SK-N-SH (cell line): ENCODE measurements around the gene C11orf58. TPM values are rescaled to one million over a fixed set of nuclear protein-coding genes. Genes with fewer than 3 reads are reported as not detected.

ENCODE experiments used
- CTCF ChIA-PET: fragments of 300-600, 350-600 bp; formaldehyde crosslinking; extraction: SDS; loops from one replicate; lab custom pipeline; 2021; lab: Yijun Ruan, JAX
- POLR2A ChIA-PET: fragments of 350-600 bp; sonication (Branson Sonifier 250); formaldehyde crosslinking; extraction: SDS; loops from one replicate; lab custom pipeline; 2020; ENCODE audit warnings: antibody characterized with exemption, inconsistent platforms; lab: Yijun Ruan, JAX
- DNase-seq: peaks from one replicate; pipeline ENCODE4 v3.0.0; 2012
- H2AFZ ChIP-seq: fragments of 200-600 bp; sonication (generic); 2 replicates; pipeline ENCODE4 v1.8.1; 2016; ENCODE audit warnings: antibody characterized with exemption, mild to moderate bottlenecking, low read depth
- H3F3A ChIP-seq: fragments of 200-600 bp; sonication (generic); replicated peaks from 2 replicates; pipeline ENCODE3; 2016; ENCODE audit warnings: antibody characterized with exemption, mild to moderate bottlenecking; ENCODE audit not compliant: insufficient read depth
- H3K27ac ChIP-seq, 2 experiments: fragments of 200-500 bp in 1 of 2; fragments of 200-600 bp in 1 of 2; sonication (Bioruptor generic) in 1 of 2; sonication (generic), shearing (Covaris generic) in 1 of 2; 2 replicates each; pipeline versions ENCODE4 v1.5.1 to v1.6.1; 2014 to 2016; ENCODE audit warnings: low read depth in 2 of 2, inconsistent platforms in 1 of 2, low read length in 1 of 2, mild to moderate bottlenecking in 1 of 2, mixed read lengths in 1 of 2
- H3K27me3 ChIP-seq: fragments of 200-600 bp; sonication (generic), shearing (Covaris generic); 2 replicates; pipeline ENCODE4 v1.6.1; 2016; ENCODE audit warnings: mixed run types; ENCODE audit not compliant: insufficient read depth
- H3K36me3 ChIP-seq, 2 experiments: fragments of 200-500 bp in 1 of 2; fragments of 200-600 bp in 1 of 2; sonication (Bioruptor generic) in 1 of 2; sonication (generic) in 1 of 2; replicated peaks in 1 of 2; 2 replicates each; pipeline versions ENCODE3 to v1.5.1; 2014 to 2016; ENCODE audit warnings: low read length in 1 of 2, mild to moderate bottlenecking in 1 of 2; ENCODE audit not compliant: insufficient read depth in 2 of 2, control insufficient read depth in 1 of 2
- H3K4me1 ChIP-seq, 2 experiments: fragments of 200-500 bp in 1 of 2; fragments of 200-600 bp in 1 of 2; sonication (Bioruptor generic) in 1 of 2; sonication (generic), shearing (Covaris generic) in 1 of 2; 2 replicates each; pipeline versions ENCODE4 v1.5.1 to v1.6.1; 2014 to 2016; ENCODE audit warnings: low read depth in 1 of 2, low read length in 1 of 2, mixed run types in 1 of 2; ENCODE audit not compliant: insufficient read depth in 2 of 2, control insufficient read depth in 1 of 2
- H3K4me2 ChIP-seq: fragments of 200-600 bp; sonication (generic), shearing (Covaris generic); 2 replicates; pipeline ENCODE4 v1.6.1; 2017; ENCODE audit warnings: mixed run types
- H3K4me3 ChIP-seq, 2 experiments: fragments of 200-500 bp in 1 of 2; fragments of 200-600 bp in 1 of 2; sonication (Bioruptor generic) in 1 of 2; sonication (generic), shearing (Covaris generic) in 1 of 2; 2 replicates each; pipeline versions ENCODE4 v1.5.1 to v1.8.1; 2014 to 2016; ENCODE audit warnings: low read depth in 2 of 2, inconsistent platforms in 1 of 2, low read length in 1 of 2, mild to moderate bottlenecking in 1 of 2, mixed read lengths in 1 of 2, moderate library complexity in 1 of 2
- H3K79me2 ChIP-seq: fragments of 200-600 bp; sonication (generic); 2 replicates; pipeline ENCODE4 v1.8.1; 2017; ENCODE audit warnings: mild to moderate bottlenecking; ENCODE audit not compliant: insufficient read depth
- H3K9ac ChIP-seq: fragments of 200-600 bp; sonication (generic); 2 replicates; pipeline ENCODE4 v1.6.1; 2017; ENCODE audit warnings: mixed run types
- H3K9me2 ChIP-seq: fragments of 200-600 bp; sonication (generic); 2 replicates; pipeline ENCODE4 v1.6.1; 2017; ENCODE audit warnings: mixed run types
- H3K9me3 ChIP-seq: fragments of 200-600 bp; sonication (generic); 2 replicates; pipeline ENCODE4 v1.6.1; 2017; ENCODE audit warnings: mixed run types, mild to moderate bottlenecking, moderate library complexity
- H4K20me1 ChIP-seq: fragments of 200-600 bp; sonication (generic); 2 replicates; pipeline ENCODE4 v1.6.1; 2017; ENCODE audit warnings: mild to moderate bottlenecking, mixed run types; ENCODE audit not compliant: insufficient read depth
- CTCF ChIP-seq: fragments of 200-600 bp; sonication (generic); IDR thresholded peaks from 2 replicates; pipeline ENCODE4 v1.6.1; 2017; ENCODE audit warnings: antibody characterized with exemption, mild to moderate bottlenecking, moderate library complexity
- ELF1 ChIP-seq: IDR thresholded peaks from 2 replicates; pipeline ENCODE4 v1.4.0; 2012
- EP300 ChIP-seq, 2 experiments: IDR thresholded peaks; 2 replicates each; pipeline versions ENCODE4 v1.4.0 to v1.6.1; 2012; ENCODE audit warnings: borderline replicate concordance in 1 of 2, low read depth in 1 of 2, low read length in 1 of 2
- EZH2phosphoT487 ChIP-seq: fragments of 200-600 bp; sonication (generic); IDR thresholded peaks from 2 replicates; pipeline ENCODE4 v1.6.1; 2017; ENCODE audit warnings: low read depth, mixed run types, mild to moderate bottlenecking, antibody characterized with exemption, moderate library complexity, borderline replicate concordance
- FOSL2 ChIP-seq: IDR thresholded peaks from 2 replicates; pipeline ENCODE4 v1.4.0; 2012; ENCODE audit warnings: low read depth, mild to moderate bottlenecking, moderate library complexity, borderline replicate concordance
- GATA2 ChIP-seq: sonication (generic); formaldehyde crosslinking; IDR thresholded peaks from 2 replicates; pipeline ENCODE4 v1.5.0; 2020; ENCODE audit warnings: mild to moderate bottlenecking, missing genetic modification reagents
- JUND ChIP-seq: IDR thresholded peaks from 2 replicates; pipeline ENCODE4 v1.4.0; 2012
- MAX ChIP-seq: IDR thresholded peaks from 2 replicates; pipeline ENCODE4 v1.4.0; 2012; ENCODE audit warnings: low read depth
- MEF2A ChIP-seq: IDR thresholded peaks from 2 replicates; pipeline ENCODE4 v1.4.0; 2012; ENCODE audit warnings: low read depth, borderline replicate concordance
- NFIC ChIP-seq: IDR thresholded peaks from 2 replicates; pipeline ENCODE4 v1.4.0; 2012; ENCODE audit warnings: borderline replicate concordance
- PBX3 ChIP-seq: IDR thresholded peaks from 2 replicates; pipeline ENCODE4; 2012
- POLR2AphosphoS5 ChIP-seq: IDR thresholded peaks from 2 replicates; pipeline ENCODE4 v1.6.1; 2012; ENCODE audit warnings: low read depth, low read length
- RFX5 ChIP-seq: IDR thresholded peaks from 2 replicates; pipeline ENCODE4 v1.6.1; 2012; ENCODE audit warnings: mild to moderate bottlenecking, improper control_type of control experiment, low read length
- RXRA ChIP-seq: IDR thresholded peaks from 2 replicates; pipeline ENCODE4 v1.4.0; 2012; ENCODE audit warnings: low read depth, mild to moderate bottlenecking, borderline replicate concordance
- SIN3A ChIP-seq: IDR thresholded peaks from 2 replicates; pipeline ENCODE4 v1.6.1; 2012; ENCODE audit warnings: low read depth, mild to moderate bottlenecking, low read length, moderate library complexity, borderline replicate concordance
- SMC3 ChIP-seq: IDR thresholded peaks from 2 replicates; pipeline ENCODE4 v1.6.1; 2012; ENCODE audit warnings: low read depth, low read length, improper control_type of control experiment
- TAF1 ChIP-seq: IDR thresholded peaks from 2 replicates; pipeline ENCODE4 v1.6.1; 2012; ENCODE audit warnings: low read depth, mild to moderate bottlenecking, low read length, moderate library complexity, borderline replicate concordance
- TCF12 ChIP-seq: IDR thresholded peaks from 2 replicates; pipeline ENCODE4 v1.4.0; 2012
- TEAD4 ChIP-seq: IDR thresholded peaks from 2 replicates; pipeline ENCODE4 v1.4.0; 2012; ENCODE audit warnings: mild to moderate bottlenecking, borderline replicate concordance; ENCODE audit not compliant: insufficient read depth
- USF2 ChIP-seq: fragments of 150-350 bp; IDR thresholded peaks from 2 replicates; pipeline ENCODE4 v1.6.1; 2017; ENCODE audit warnings: antibody characterized with exemption, low read length, low read depth, borderline replicate concordance
- WGBS: methylation state at CpG from one replicate; pipeline ENCODE4 v1.1.6; 2017; ENCODE audit warnings: low lambda C conversion rate; 5-methylcytosine and 5-hydroxymethylcytosine counted together
- polyA plus RNA-seq, 3 experiments: library from polyadenylated mRNA; depleted of rRNA; stranded (reverse); fragments of >200 nt; gene quantifications; 2 replicates each; pipeline ENCODE4 v1.2.3, GENCODE V29; 2012

The C11orf58 gene
- polyA plus RNA-seq, 1 of the 3 experiments (the other 2 are of a cell fraction): 150 TPM

GRCh38 chr11:16780146-16780545 is 41.7 kb downstream of the C11orf58 start:
- Histone ChIP-seq H3K9me2 (no peaks in the 10 kb centered on the region), H3K27me3 (no peaks in the 10 kb centered on the region), H3K9ac (no peak overlapping the region), H2AFZ (no peak overlapping the region), H3K79me2 (no peaks in the 10 kb centered on the region), H3F3A (no peaks in the 10 kb centered on the region), H3K36me3 (no peaks in the 10 kb centered on the region), H4K20me1 (no peaks in the 10 kb centered on the region), H3K9me3 (no peaks in the 10 kb centered on the region), H3K4me1 (peaks cover 0 to 11% of the 10 kb centered on the region in 2 experiments; a peak in 1 of 4 replicates), H3K4me2 (no peak overlapping the region), H3K27ac (no peak overlapping the region), H3K4me3 (no peak overlapping the region)
- POLR2A ChIA-PET: no interaction called here
- no peak for TF ChIP-seq EZH2phosphoT487
- no peak for TF ChIP-seq EP300 (IDR thresholded peaks at IDR 0.05; ENCODE audit: borderline replicate concordance in 1 of 2, low read depth in 1 of 2, low read length in 1 of 2)
- TF ChIP-seq USF2: no peak
- no peak for TF ChIP-seq MAX
- TF ChIP-seq SIN3A: no peak
- no peak for TF ChIP-seq CTCF
- TF ChIP-seq TCF12: no peak
- no peak for TF ChIP-seq RXRA
- TF ChIP-seq JUND: no peak
- no peak for TF ChIP-seq GATA2 (CRISPR knock-in tag)
- no peak for TF ChIP-seq FOSL2
- TF ChIP-seq NFIC: no peak
- no peak for TF ChIP-seq SMC3
- TF ChIP-seq POLR2AphosphoS5: no peak
- CTCF ChIA-PET: interaction anchor here (1.5 kb wide), 1 partner anchor 8 kb away, joined by 6 read pairs; no protein-coding TSS in a partner anchor
- WGBS: 79% methylated on average over 2 of the region's 2 CpGs
- peak; percentile 60 for DNase-seq

GRCh38 chr11:16780698-16781550 is 42.5 kb downstream of the C11orf58 start:
- H3K79me2 ChIP-seq: no peaks in the 10 kb centered on the region
- H3K9me2 ChIP-seq: no peaks in the 10 kb centered on the region
- TF ChIP-seq EZH2phosphoT487 (no peak), PBX3 (no peak), TAF1 (no peak), RFX5 (no peak), SMC3 (no peak), MEF2A (no peak), JUND (no peak), EP300 (IDR thresholded peaks at IDR 0.05; ENCODE audit: borderline replicate concordance in 1 of 2, low read depth in 1 of 2, low read length in 1 of 2) (no peak), TEAD4 (no peak), ELF1 (no peak)
- H3K4me1 ChIP-seq: peaks cover 0 to 11% of the 10 kb centered on the region in 2 experiments; a peak in 1 of 4 replicates
- no peaks in the 10 kb centered on the region for H3K27me3 ChIP-seq
- no peak overlapping the region for H3K4me3 ChIP-seq
- H2AFZ ChIP-seq: no peak overlapping the region
- no peak overlapping the region for H3K9ac ChIP-seq
- POLR2A ChIA-PET: no interaction called here
- no peak overlapping the region for H3K27ac ChIP-seq
- WGBS: 78% methylated on average over 17 of the region's 19 CpGs
- no peak for DNase-seq
- H4K20me1 ChIP-seq: no peaks in the 10 kb centered on the region
- no peaks in the 10 kb centered on the region for H3K9me3 ChIP-seq
- CTCF ChIA-PET: interaction anchor here (1.5 kb wide), 2 partner anchors 8 to 165 kb away, joined by 3 to 6 read pairs; no protein-coding TSS in a partner anchor
- no peaks in the 10 kb centered on the region for H3K36me3 ChIP-seq
- no peak overlapping the region for H3K4me2 ChIP-seq
- H3F3A ChIP-seq: no peaks in the 10 kb centered on the region
